Measurements from ENCODE around the gene MT1HL1.

DNA sequence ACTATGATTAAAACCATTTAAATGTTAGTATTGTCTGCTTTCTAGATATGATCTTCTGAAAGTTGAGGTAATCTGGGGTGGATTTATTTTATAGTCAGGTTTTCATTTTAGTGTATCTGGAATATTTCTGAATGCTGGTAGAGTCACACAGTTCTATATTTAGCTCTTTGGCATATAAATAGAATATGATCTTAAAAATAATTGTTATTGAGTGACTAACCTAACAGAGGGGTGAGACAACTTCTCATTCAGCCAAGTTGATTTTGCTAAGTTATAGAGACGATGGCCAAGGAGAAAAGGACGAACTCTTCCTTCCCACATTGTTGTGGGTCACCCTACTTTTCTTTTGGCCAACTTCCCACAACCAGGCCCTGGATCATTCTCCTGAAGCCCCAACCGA, 7.2 kb upstream of the MT1HL1 start:
- no peak for TF ChIP-seq GATA2 (IDR thresholded peaks at IDR 0.05; ENCODE audit: low read depth, low read length)
- no peak for TF ChIP-seq GATA3 (IDR thresholded peaks at IDR 0.05; ENCODE audit: low read depth, low read length)

Measured in SH-SY5Y (cell line).